WTC11 (cell line): ENCODE data around the gene CTNNA2. TPM values are rescaled to one million over a fixed set of nuclear protein-coding genes. Genes with fewer than 3 reads are reported as not detected.

Experiments used
- ATAC-seq: fragments of 200-7000 bp; cut with Tn5 transposase; 2 replicates; pipeline ENCODE4 v1.10.0; 2021; ENCODE audit warnings: mild to moderate bottlenecking, moderate library complexity
- CTCF ChIA-PET: fragments of 300-600 bp; sonication (Branson Sonifier 250); formaldehyde crosslinking; loops from one replicate; lab custom pipeline; 2021; ENCODE audit warnings: antibody characterized with exemption; lab: Charles Lee
- POLR2A ChIA-PET: fragments of 350-600 bp; sonication (Branson Sonifier 250); formaldehyde crosslinking; loops from one replicate; lab custom pipeline; 2021; ENCODE audit warnings: antibody characterized with exemption; lab: Charles Lee
- DNase-seq: peaks from one replicate; pipeline ENCODE4 v3.0.0; 2021; ENCODE audit warnings: low spot score
- H3K27ac Mint-ChIP-seq: 2 replicates; pipeline ENCODE4 v1.8.0; 2021; ENCODE audit warnings: mixed read lengths
- H3K27me3 Mint-ChIP-seq: 2 replicates; pipeline ENCODE4 v1.8.0; 2021; ENCODE audit warnings: low read depth, mild to moderate bottlenecking, moderate library complexity, mixed read lengths
- H3K36me3 Mint-ChIP-seq: 2 replicates; pipeline ENCODE4 v1.8.0; 2021; ENCODE audit warnings: mixed read lengths
- H3K4me1 Mint-ChIP-seq: 2 replicates; pipeline ENCODE4 v1.8.0; 2022; ENCODE audit warnings: mixed read lengths
- H3K4me3 Mint-ChIP-seq: 2 replicates; pipeline ENCODE4 v1.8.0; 2021; ENCODE audit warnings: mild to moderate bottlenecking, moderate library complexity, mixed read lengths
- H3K9me3 Mint-ChIP-seq: 2 replicates; pipeline ENCODE4 v1.8.0; 2021; ENCODE audit warnings: mixed read lengths
- ATF6 ChIP-seq: sonication (generic); formaldehyde crosslinking; IDR thresholded peaks from 2 replicates; pipeline ENCODE4 v1.8.1; 2023; ENCODE audit warnings: mild to moderate bottlenecking, missing genetic modification reagents
- CREM ChIP-seq: sonication (generic); formaldehyde crosslinking; IDR thresholded peaks from 2 replicates; pipeline ENCODE4 v1.8.1; 2022; ENCODE audit warnings: mild to moderate bottlenecking, missing genetic modification reagents, moderate library complexity
- ESRRA ChIP-seq: sonication (generic); formaldehyde crosslinking; IDR thresholded peaks from 2 replicates; pipeline ENCODE4 v1.8.1; 2022; ENCODE audit warnings: mild to moderate bottlenecking, missing genetic modification reagents, borderline replicate concordance
- GRHL2 ChIP-seq: fragments of 250-450 bp; sonication (Bioruptor Pico); IDR thresholded peaks from 2 replicates; pipeline ENCODE4 v1.8.0; 2022; ENCODE audit warnings: mild to moderate bottlenecking, moderate library complexity; ENCODE audit not compliant: insufficient replicate concordance, severe bottlenecking
- IRF1 ChIP-seq: sonication (generic); formaldehyde crosslinking; IDR thresholded peaks from 2 replicates; pipeline ENCODE4 v1.8.0; 2023; ENCODE audit warnings: missing genetic modification reagents
- JUN ChIP-seq: sonication (generic); formaldehyde crosslinking; IDR thresholded peaks from 2 replicates; pipeline ENCODE4 v1.8.0; 2023; ENCODE audit warnings: mild to moderate bottlenecking, missing genetic modification reagents
- MXD4 ChIP-seq: fragments of 250-450 bp; sonication (Bioruptor Pico); IDR thresholded peaks from 2 replicates; pipeline ENCODE4 v1.8.0; 2021; ENCODE audit warnings: mild to moderate bottlenecking, moderate library complexity, borderline replicate concordance
- MYBL2 ChIP-seq: sonication (generic); formaldehyde crosslinking; IDR thresholded peaks from 2 replicates; pipeline ENCODE4 v1.8.1; 2023; ENCODE audit warnings: mild to moderate bottlenecking, moderate library complexity, missing genetic modification reagents
- NFATC4 ChIP-seq: fragments of 250-450 bp; sonication (Bioruptor Pico); IDR thresholded peaks from 2 replicates; pipeline ENCODE4 v1.9.0; 2021; ENCODE audit warnings: mild to moderate bottlenecking
- NFYB ChIP-seq: sonication (generic); formaldehyde crosslinking; conservative IDR thresholded peaks from 2 replicates; pipeline ENCODE4 v1.8.0; 2022; ENCODE audit warnings: low read depth, missing genetic modification reagents
- PRRX2 ChIP-seq: fragments of 250-450 bp; sonication (Bioruptor Pico); IDR thresholded peaks from 2 replicates; pipeline ENCODE4 v1.8.0; 2021; ENCODE audit warnings: mild to moderate bottlenecking
- RELA ChIP-seq: sonication (generic); formaldehyde crosslinking; IDR thresholded peaks from 2 replicates; pipeline ENCODE4 v1.8.1; 2022; ENCODE audit warnings: missing genetic modification reagents, mild to moderate bottlenecking, borderline replicate concordance
- SMAD3 ChIP-seq: sonication (generic); formaldehyde crosslinking; IDR thresholded peaks from 2 replicates; pipeline ENCODE4 v1.8.0; 2022; ENCODE audit warnings: missing genetic modification reagents, mild to moderate bottlenecking, borderline replicate concordance
- SMAD4 ChIP-seq: sonication (generic); formaldehyde crosslinking; IDR thresholded peaks from 2 replicates; pipeline ENCODE4 v1.8.0; 2022; ENCODE audit warnings: mild to moderate bottlenecking, missing genetic modification reagents
- SOX15 ChIP-seq: fragments of 250-450 bp; sonication (Bioruptor Pico); IDR thresholded peaks from 2 replicates; pipeline ENCODE4 v1.9.0; 2021; ENCODE audit warnings: mild to moderate bottlenecking
- USF1 ChIP-seq: sonication (generic); formaldehyde crosslinking; IDR thresholded peaks from 2 replicates; pipeline ENCODE4 v1.8.0; 2022; ENCODE audit warnings: mild to moderate bottlenecking, missing genetic modification reagents
- ZBTB21 ChIP-seq: sonication (generic); formaldehyde crosslinking; IDR thresholded peaks from 2 replicates; pipeline ENCODE4 v1.8.1; 2023; ENCODE audit warnings: mild to moderate bottlenecking, missing genetic modification reagents, borderline replicate concordance
- ZBTB43 ChIP-seq: sonication (generic); formaldehyde crosslinking; IDR thresholded peaks from 2 replicates; pipeline ENCODE4 v1.8.1; 2023; ENCODE audit warnings: mild to moderate bottlenecking, missing genetic modification reagents
- ZNF317 ChIP-seq: sonication (generic); formaldehyde crosslinking; IDR thresholded peaks from 2 replicates; pipeline ENCODE4 v1.8.1; 2023; ENCODE audit warnings: low read depth, mild to moderate bottlenecking, moderate library complexity, missing genetic modification reagents, borderline replicate concordance
- ZNF396 ChIP-seq: fragments of 250-450 bp; sonication (Bioruptor Pico); IDR thresholded peaks from 2 replicates; pipeline ENCODE4 v1.8.0; 2021; ENCODE audit warnings: mild to moderate bottlenecking, moderate library complexity, borderline replicate concordance
- ZNF671 ChIP-seq: fragments of 250-450 bp; sonication (Bioruptor Pico); IDR thresholded peaks from 2 replicates; pipeline ENCODE4 v1.8.0; 2021; ENCODE audit warnings: mild to moderate bottlenecking
- total RNA-seq: library from RNA; stranded (reverse); gene quantifications from 3 replicates; pipeline ENCODE4 v1.2.3, GENCODE V29; 2021
- TF ChIP-seq, protein P1 (sequence below): fragments of 250-450 bp; sonication (Bioruptor Pico); IDR thresholded peaks from 2 replicates; pipeline ENCODE4 v1.8.0; 2021; ENCODE audit warnings: mild to moderate bottlenecking
- TF ChIP-seq, protein P2 (sequence below): sonication (generic); formaldehyde crosslinking; IDR thresholded peaks from 2 replicates; pipeline ENCODE4 v1.8.1; 2022; ENCODE audit warnings: low read depth, mild to moderate bottlenecking, moderate library complexity, missing genetic modification reagents, borderline replicate concordance

The CTNNA2 gene
- total RNA-seq, 1 experiment from 2014 or later: 3.8 TPM

DNA sequence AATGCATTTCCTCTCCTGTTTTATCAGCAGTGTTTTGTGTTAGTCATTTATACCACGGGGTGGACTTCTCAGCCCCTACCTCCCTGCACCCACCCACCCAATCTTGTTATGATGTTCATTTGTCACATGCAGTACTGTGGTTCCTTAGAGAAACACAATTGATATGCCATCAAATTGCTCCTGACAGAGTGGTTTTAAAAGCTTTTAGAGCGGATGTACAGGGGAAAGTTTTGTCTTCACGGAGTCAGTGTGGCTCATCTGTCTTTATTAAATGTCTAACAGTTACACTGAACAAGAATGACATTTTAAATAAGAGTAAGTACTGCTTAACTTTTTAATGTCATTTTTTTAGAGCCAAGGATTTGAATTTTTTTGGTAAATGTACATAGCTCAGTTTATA lies 634.8 kb downstream of the CTNNA2 start:
- H3K36me3 Mint-ChIP-seq: no peaks in the 10 kb centered on the region
- H3K9me3 Mint-ChIP-seq: no peaks in the 10 kb centered on the region
- no peak for DNase-seq
- no peak for ATAC-seq
- H3K4me3 Mint-ChIP-seq: no peak overlapping the region
- no peaks in the 10 kb centered on the region for H3K27me3 Mint-ChIP-seq
- TF ChIP-seq SMAD3 (CRISPR knock-in tag): no peak
- no peak for TF ChIP-seq NFATC4
- TF ChIP-seq RELA: no peak
- no peak for TF ChIP-seq USF1 (CRISPR knock-in tag)
- TF ChIP-seq MXD4 (CRISPR knock-in tag): no peak
- no peak for TF ChIP-seq SOX15 (CRISPR knock-in tag)
- TF ChIP-seq ZBTB43: no peak
- no peak for TF ChIP-seq PRRX2 (CRISPR knock-in tag)
- TF ChIP-seq GRHL2 (CRISPR knock-in tag): no peak
- no peak for TF ChIP-seq JUN
- TF ChIP-seq, protein P1, sequence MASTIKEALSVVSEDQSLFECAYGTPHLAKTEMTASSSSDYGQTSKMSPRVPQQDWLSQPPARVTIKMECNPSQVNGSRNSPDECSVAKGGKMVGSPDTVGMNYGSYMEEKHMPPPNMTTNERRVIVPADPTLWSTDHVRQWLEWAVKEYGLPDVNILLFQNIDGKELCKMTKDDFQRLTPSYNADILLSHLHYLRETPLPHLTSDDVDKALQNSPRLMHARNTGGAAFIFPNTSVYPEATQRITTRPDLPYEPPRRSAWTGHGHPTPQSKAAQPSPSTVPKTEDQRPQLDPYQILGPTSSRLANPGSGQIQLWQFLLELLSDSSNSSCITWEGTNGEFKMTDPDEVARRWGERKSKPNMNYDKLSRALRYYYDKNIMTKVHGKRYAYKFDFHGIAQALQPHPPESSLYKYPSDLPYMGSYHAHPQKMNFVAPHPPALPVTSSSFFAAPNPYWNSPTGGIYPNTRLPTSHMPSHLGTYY (CRISPR knock-in tag): no peak
- POLR2A ChIA-PET: no interaction called here
- CTCF ChIA-PET: interaction anchor here (2.2 kb wide), 1 partner anchor 91 kb away, joined by 8 read pairs; no protein-coding TSS in a partner anchor
- no peak overlapping the region for H3K27ac Mint-ChIP-seq
- no peaks in the 10 kb centered on the region; the same call in 1 of the 2 replicates for H3K4me1 Mint-ChIP-seq

DNA sequence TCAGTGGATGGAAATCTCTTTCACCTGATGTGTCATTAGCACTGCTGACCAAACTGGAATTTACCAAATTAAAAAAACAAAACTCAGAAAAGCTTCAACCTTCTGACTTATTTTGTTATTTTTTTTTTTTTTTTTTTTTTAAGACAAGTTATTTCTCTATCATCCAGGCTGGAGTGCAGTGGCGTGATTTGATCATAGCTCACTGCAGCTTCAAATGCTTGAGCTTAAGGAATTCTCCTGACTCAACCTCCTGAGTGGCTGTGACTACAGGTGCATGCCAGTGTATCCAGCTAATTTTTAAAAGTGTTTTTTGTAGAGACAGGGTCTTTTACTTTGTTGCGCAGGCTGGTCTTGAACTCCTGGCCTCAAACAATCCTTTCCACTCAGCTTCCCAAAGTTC lies 636.1 kb downstream of the CTNNA2 start:
- ATAC-seq (no peak), DNase-seq (no peak)
- no peak overlapping the region for H3K4me3 Mint-ChIP-seq
- H3K27ac Mint-ChIP-seq: no peak overlapping the region
- H3K4me1 Mint-ChIP-seq: peaks cover 2% of the 10 kb centered on the region; the same call in 1 of the 2 replicates
- ChIA-PET POLR2A (interaction anchor here (0.6 to 0.7 kb wide), 2 partner anchors 78 to 1635 kb away, joined by 3 to 8 read pairs; no protein-coding TSS in a partner anchor), CTCF (interaction anchor here (2.2 kb wide), 1 partner anchor 90 kb away, joined by 8 read pairs; no protein-coding TSS in a partner anchor)
- H3K9me3 Mint-ChIP-seq: no peaks in the 10 kb centered on the region
- H3K27me3 Mint-ChIP-seq: no peaks in the 10 kb centered on the region
- no peak for TF ChIP-seq ESRRA (CRISPR knock-in tag)
- no peak for TF ChIP-seq IRF1 (CRISPR knock-in tag)
- no peak for TF ChIP-seq SMAD4 (CRISPR knock-in tag)
- no peak for TF ChIP-seq ZNF317 (CRISPR knock-in tag)
- TF ChIP-seq CREM (CRISPR knock-in tag): no peak
- TF ChIP-seq MXD4 (CRISPR knock-in tag): no peak
- TF ChIP-seq NFYB (CRISPR knock-in tag): no peak
- TF ChIP-seq ZNF396 (CRISPR knock-in tag): no peak
- TF ChIP-seq MYBL2: no peak
- TF ChIP-seq ZBTB21: no peak
- no peak for TF ChIP-seq ZNF671 (CRISPR knock-in tag)
- no peaks in the 10 kb centered on the region for H3K36me3 Mint-ChIP-seq

DNA sequence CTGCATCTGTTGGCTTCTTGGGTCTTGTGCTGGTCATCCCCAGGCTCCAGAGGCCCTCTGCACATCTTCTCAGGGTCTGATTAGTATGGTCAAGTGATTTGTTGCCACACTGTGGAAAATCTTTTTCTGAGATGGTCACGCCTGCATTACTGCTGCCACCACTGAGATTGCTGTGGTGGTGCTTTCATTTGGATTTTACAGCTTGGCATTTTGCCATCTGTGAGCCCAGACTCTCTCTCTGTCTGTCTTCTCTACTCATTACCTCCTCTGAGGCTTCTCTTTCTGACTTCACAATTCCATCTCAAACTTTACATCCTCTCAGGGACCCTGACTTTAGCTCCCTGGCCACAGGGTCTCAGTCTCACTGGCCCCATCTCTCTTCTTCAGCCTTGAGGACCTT lies 637.1 kb downstream of the CTNNA2 start:
- Mint-ChIP-seq H3K27me3 (no peaks in the 10 kb centered on the region), H3K9me3 (no peaks in the 10 kb centered on the region), H3K4me1 (peaks cover 4% of the 10 kb centered on the region), H3K27ac (no peak overlapping the region), H3K36me3 (no peaks in the 10 kb centered on the region), H3K4me3 (no peak overlapping the region)
- ChIA-PET CTCF (no interaction called here), POLR2A (no interaction called here)
- no peak for DNase-seq
- no peak for ATAC-seq
- TF ChIP-seq, protein P2, sequence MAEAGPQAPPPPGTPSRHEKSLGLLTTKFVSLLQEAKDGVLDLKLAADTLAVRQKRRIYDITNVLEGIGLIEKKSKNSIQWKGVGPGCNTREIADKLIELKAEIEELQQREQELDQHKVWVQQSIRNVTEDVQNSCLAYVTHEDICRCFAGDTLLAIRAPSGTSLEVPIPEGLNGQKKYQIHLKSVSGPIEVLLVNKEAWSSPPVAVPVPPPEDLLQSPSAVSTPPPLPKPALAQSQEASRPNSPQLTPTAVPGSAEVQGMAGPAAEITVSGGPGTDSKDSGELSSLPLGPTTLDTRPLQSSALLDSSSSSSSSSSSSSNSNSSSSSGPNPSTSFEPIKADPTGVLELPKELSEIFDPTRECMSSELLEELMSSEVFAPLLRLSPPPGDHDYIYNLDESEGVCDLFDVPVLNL (CRISPR knock-in tag): no peak
- TF ChIP-seq ATF6: no peak
- no peak for TF ChIP-seq ZNF317 (CRISPR knock-in tag)
